ENCODE data around the gene IPO4.

- TF ChIP-seq CTCF (IDR thresholded peaks at IDR 0.05) (no peak), POLR2A (IDR thresholded peaks at IDR 0.05) (no peak), POLR2AphosphoS5 (IDR thresholded peaks at IDR 0.05) (no peak)
Measured at GRCh38 chr14:24238123-24238522, 49.5 kb upstream of the IPO4 start.
